BLaER1 (cell line): ENCODE results near the gene IFITM2.

Experiments
- H3K27ac ChIP-seq: shearing (Covaris generic); formaldehyde crosslinking; 2 replicates; pipeline ENCODE4 v1.8.1; 2022
- H3K27me3 ChIP-seq: shearing (Covaris generic); formaldehyde crosslinking; 2 replicates; pipeline ENCODE4 v1.8.1; 2022
- H3K36me3 ChIP-seq: shearing (Covaris generic); formaldehyde crosslinking; 2 replicates; pipeline ENCODE4 v1.8.1; 2022
- H3K4me1 ChIP-seq: shearing (Covaris generic); formaldehyde crosslinking; 2 replicates; pipeline ENCODE4 v1.8.1; 2022
- H3K4me2 ChIP-seq: shearing (Covaris generic); formaldehyde crosslinking; 2 replicates; pipeline ENCODE4 v1.8.1; 2022
- H3K4me3 ChIP-seq: shearing (Covaris generic); formaldehyde crosslinking; 2 replicates; pipeline ENCODE4 v1.8.1; 2022
- H3K9ac ChIP-seq: shearing (Covaris generic); formaldehyde crosslinking; 2 replicates; pipeline ENCODE4 v1.8.1; 2022
- H3K9me3 ChIP-seq: shearing (Covaris generic); formaldehyde crosslinking; 2 replicates; pipeline ENCODE4 v1.8.1; 2022
- H4K20me1 ChIP-seq: shearing (Covaris generic); formaldehyde crosslinking; 2 replicates; pipeline ENCODE4 v1.8.1; 2022
- Cebpa-rat ChIP-seq: shearing (Covaris generic); IDR thresholded peaks from 2 replicates; pipeline ENCODE4 v1.8.1; 2022

The IFITM2 gene

DNA sequence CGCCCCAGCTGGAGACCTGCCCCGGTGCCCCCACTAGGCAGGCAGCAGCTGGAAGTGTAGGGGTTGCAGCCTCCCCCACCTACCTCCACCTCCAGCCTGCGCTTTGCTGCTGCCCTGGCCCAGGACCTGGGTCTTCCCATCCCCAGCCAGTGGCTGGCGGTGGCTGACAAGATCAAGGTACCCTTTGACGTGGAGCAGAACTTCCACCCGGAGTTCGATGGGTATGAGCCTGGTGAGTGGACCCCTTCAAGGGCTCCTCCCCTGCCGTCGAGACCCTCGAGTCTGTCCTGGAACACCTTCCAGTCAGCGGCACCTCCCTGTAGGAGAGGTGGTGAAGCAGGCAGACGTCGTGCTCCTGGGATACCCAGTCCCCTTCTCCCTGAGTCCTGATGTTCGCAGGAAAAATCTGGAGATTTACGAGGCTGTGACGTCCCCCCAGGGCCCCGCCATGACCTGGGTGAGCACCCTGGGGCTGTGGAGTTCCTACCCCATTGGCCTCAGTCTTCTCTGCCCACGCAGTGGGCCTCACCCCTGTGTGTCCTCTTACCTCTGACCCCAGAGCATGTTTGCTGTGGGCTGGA, 14.3 kb upstream of the IFITM2 start:
- H4K20me1 ChIP-seq = peaks cover 5% of the 10 kb centered on the region; the same call in 1 of the 2 replicates
- H3K27me3 ChIP-seq = peaks cover 5% of the 10 kb centered on the region
- TF ChIP-seq Cebpa-rat = no peak
- H3K36me3 ChIP-seq = peaks cover 56% of the 10 kb centered on the region
- H3K9ac ChIP-seq = no peak overlapping the region
- H3K4me3 ChIP-seq = no peak overlapping the region
- no peak overlapping the region for H3K27ac ChIP-seq
- peaks cover 59% of the 10 kb centered on the region for H3K4me1 ChIP-seq
- no peaks in the 10 kb centered on the region for H3K9me3 ChIP-seq
- no peak overlapping the region for H3K4me2 ChIP-seq

DNA sequence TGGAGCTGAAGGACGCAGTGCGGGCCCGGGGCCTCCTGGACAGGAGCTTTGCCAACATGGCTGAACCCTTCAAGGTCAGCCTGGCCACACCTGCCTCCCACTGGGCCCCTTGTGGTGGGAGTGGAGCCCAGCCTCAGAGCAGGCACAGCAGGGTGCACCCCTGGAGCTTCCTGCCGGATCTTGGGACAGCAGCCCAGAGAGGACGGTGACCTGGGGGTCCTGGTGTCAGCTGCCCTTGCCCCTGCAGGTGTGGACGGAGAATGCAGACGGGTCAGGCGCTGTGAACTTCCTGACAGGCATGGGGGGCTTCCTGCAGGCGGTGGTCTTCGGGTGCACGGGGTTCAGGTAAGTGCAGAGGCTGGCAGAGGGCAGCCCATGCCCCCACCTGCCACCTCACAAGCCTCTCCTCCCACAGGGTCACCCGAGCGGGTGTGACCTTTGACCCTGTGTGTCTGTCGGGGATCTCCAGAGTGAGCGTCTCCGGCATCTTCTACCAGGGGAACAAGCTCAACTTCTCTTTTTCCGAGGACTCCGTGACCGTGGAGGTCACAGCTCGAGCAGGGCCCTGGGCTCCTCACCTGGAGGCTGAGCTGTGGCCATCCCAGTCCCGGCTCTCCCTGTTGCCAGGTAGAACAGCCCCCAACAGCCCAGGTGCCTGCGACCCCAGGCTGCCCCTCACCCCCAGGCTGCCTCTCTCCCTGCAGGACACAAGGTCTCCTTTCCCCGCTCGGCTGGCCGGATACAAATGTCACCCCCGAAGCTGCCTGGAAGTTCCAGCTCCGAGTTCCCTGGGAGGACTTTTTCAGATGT, 13.6 kb upstream of the IFITM2 start:
- Histone ChIP-seq H3K27ac (no peak overlapping the region), H3K27me3 (no peaks in the 10 kb centered on the region), H3K36me3 (peaks cover 56% of the 10 kb centered on the region), H3K9me3 (no peaks in the 10 kb centered on the region), H3K4me3 (no peak overlapping the region), H3K9ac (no peak overlapping the region), H3K4me2 (no peak overlapping the region), H4K20me1 (peaks cover 5% of the 10 kb centered on the region; the same call in 1 of the 2 replicates), H3K4me1 (peaks cover 64% of the 10 kb centered on the region)
- no peak for TF ChIP-seq Cebpa-rat

- Histone ChIP-seq H3K27me3 (no peaks in the 10 kb centered on the region), H3K4me2 (no peak overlapping the region), H4K20me1 (peaks cover 5% of the 10 kb centered on the region; the same call in 1 of the 2 replicates), H3K36me3 (peaks cover 56% of the 10 kb centered on the region), H3K9ac (no peak overlapping the region), H3K4me1 (peaks cover 61% of the 10 kb centered on the region), H3K4me3 (no peak overlapping the region), H3K27ac (no peak overlapping the region), H3K9me3 (no peaks in the 10 kb centered on the region)
- no peak for TF ChIP-seq Cebpa-rat
Measured at GRCh38 chr11:294780-295179, 12.8 kb upstream of the IFITM2 start.

GRCh38 chr11:295351-296170, 12.1 kb upstream of the IFITM2 start:
- H3K9ac ChIP-seq = no peak overlapping the region
- no peak overlapping the region for H3K27ac ChIP-seq
- H3K9me3 ChIP-seq = no peaks in the 10 kb centered on the region
- peaks cover 54% of the 10 kb centered on the region for H3K36me3 ChIP-seq
- peaks cover 5% of the 10 kb centered on the region; the same call in 1 of the 2 replicates for H4K20me1 ChIP-seq
- peaks cover 61% of the 10 kb centered on the region for H3K4me1 ChIP-seq
- H3K4me2 ChIP-seq = no peak overlapping the region
- H3K4me3 ChIP-seq = no peak overlapping the region
- no peak for TF ChIP-seq Cebpa-rat
- H3K27me3 ChIP-seq = no peaks in the 10 kb centered on the region

DNA sequence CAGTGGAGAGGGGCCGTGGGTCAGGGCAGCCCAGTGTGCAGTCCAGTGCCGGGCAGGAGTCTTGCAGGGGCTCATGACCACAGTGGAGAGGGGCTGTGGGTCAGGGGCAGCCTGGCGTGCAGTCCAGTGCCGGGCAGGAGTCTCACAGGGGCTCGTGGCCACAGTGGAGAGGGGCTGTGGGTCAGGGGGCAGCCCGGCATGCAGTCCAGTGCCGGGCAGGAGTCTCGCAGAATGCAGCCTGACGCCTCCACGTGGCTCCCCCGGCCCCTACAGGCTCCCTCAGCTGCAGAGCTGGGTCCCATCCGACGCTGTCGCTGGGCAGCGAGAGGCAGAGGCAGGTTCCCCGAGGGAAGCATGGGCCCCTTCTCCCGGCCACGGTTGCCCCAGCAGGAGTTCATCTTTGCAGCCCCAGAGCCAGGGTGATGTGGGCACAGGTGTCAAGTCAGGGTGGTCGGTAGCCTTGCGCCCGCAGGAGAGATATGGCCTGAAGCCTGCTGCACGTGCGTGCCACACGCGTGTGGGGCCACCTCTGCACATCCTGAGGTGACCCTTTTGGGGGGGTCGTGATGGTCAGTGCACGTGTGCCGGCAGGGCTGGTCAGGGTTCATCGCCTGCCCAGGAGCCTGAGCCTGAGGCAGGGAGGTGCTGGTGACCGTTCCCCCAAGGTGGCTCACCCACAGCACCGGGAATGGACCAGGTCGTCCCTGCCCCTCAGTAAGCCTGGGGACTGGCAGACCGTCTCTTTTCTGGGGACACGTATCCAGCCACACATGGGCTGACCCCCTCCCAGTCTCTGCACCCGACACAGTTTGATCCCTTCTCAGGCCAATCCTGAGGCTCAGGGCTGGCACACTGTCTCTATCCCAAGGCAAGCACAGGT, 11.2 kb upstream of the IFITM2 start:
- H3K9me3 ChIP-seq = no peaks in the 10 kb centered on the region
- no peak for TF ChIP-seq Cebpa-rat
- peak overlapping the region; percentile 79 for H3K27ac ChIP-seq
- no peaks in the 10 kb centered on the region; the same call in 1 of the 2 replicates for H4K20me1 ChIP-seq
- peaks cover 46% of the 10 kb centered on the region for H3K36me3 ChIP-seq
- H3K27me3 ChIP-seq = no peaks in the 10 kb centered on the region
- H3K9ac ChIP-seq = peak overlapping the region; percentile 45; the same call in 1 of the 2 replicates
- H3K4me2 ChIP-seq = peak overlapping the region; percentile 92
- peaks cover 53% of the 10 kb centered on the region for H3K4me1 ChIP-seq
- no peak overlapping the region for H3K4me3 ChIP-seq

DNA sequence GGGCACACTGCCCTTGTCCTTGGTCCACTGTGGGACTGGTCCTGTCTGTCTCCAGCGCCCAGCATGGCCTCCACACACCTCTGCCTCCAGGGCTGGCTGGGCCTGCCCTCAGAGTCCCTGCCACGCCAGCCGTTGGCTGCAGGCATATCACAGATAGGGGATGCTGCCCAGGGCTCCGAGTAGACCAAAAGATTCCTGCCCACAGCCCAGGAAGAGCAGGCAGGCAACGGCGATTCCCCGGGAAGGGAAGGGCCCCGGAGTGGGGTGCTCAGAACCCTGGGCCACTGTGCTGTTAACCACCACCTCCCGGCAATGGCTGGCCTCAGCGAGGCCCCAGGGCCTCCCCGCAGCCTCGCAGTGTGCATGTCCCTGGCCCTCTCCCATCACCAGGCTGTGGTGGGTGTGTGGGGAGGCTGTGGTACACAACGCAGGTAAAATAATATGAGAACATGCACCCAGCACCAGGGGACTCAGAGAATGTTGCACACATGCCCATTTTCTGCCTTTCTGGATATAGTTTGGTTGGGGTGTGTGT, 10.5 kb upstream of the IFITM2 start:
- no peak overlapping the region for H3K4me3 ChIP-seq
- peaks cover 39% of the 10 kb centered on the region for H3K36me3 ChIP-seq
- peak overlapping the region; percentile 79 for H3K27ac ChIP-seq
- no peaks in the 10 kb centered on the region for H3K9me3 ChIP-seq
- H3K27me3 ChIP-seq = no peaks in the 10 kb centered on the region
- no peak for TF ChIP-seq Cebpa-rat
- H3K4me1 ChIP-seq = peaks cover 47% of the 10 kb centered on the region
- no peaks in the 10 kb centered on the region; the same call in 1 of the 2 replicates for H4K20me1 ChIP-seq
- H3K4me2 ChIP-seq = peak overlapping the region; percentile 92
- peak overlapping the region; percentile 45; the same call in 1 of the 2 replicates for H3K9ac ChIP-seq

DNA sequence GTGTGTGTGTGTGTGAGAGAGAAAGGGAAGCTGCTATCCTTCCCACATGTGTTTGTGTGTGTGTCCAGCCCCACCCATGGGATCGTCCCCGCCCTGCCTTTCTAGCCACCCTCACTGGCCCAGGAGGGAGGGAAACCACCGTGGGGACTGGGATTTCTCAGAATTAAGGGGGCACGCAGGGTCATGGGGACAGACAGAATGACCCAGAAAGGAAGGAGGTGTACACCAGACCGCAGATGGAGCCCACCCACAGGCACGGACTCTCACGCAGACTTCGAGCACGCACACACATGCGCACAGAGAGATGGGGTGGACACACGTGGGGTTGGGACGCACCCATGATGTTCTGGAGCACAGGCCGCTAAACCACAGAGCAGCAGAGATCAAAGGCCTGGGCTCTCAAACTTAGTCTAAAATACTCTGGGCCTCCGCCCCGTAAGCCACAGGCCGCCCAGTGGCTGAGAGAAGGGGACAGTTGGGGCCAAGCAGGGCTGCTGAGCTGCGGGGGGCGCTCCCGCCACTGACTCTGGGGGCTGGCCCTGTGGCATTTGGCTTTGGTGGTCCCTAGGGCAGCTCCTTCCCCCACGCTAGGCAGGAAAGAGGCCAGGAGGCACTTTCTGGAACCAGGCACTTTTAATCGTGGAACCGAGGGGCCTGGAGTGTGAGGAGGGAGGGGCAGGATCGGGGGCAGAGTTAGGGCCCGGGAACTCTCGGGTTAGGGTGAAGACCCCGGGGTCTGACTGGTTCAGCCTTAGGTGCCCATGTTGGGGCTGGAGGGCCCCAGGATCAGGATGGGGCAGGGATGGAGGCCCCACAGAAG, 9.8 kb upstream of the IFITM2 start:
- no peaks in the 10 kb centered on the region for H3K9me3 ChIP-seq
- peak overlapping the region; percentile 29; the same call in 1 of the 2 replicates for H3K4me3 ChIP-seq
- H3K4me2 ChIP-seq = peak overlapping the region; percentile 92
- no peak for TF ChIP-seq Cebpa-rat
- peak overlapping the region; percentile 79 for H3K27ac ChIP-seq
- H3K27me3 ChIP-seq = no peaks in the 10 kb centered on the region
- no peaks in the 10 kb centered on the region for H4K20me1 ChIP-seq
- peaks cover 44% of the 10 kb centered on the region for H3K4me1 ChIP-seq
- peak overlapping the region; percentile 70 for H3K9ac ChIP-seq
- peaks cover 32% of the 10 kb centered on the region for H3K36me3 ChIP-seq

DNA sequence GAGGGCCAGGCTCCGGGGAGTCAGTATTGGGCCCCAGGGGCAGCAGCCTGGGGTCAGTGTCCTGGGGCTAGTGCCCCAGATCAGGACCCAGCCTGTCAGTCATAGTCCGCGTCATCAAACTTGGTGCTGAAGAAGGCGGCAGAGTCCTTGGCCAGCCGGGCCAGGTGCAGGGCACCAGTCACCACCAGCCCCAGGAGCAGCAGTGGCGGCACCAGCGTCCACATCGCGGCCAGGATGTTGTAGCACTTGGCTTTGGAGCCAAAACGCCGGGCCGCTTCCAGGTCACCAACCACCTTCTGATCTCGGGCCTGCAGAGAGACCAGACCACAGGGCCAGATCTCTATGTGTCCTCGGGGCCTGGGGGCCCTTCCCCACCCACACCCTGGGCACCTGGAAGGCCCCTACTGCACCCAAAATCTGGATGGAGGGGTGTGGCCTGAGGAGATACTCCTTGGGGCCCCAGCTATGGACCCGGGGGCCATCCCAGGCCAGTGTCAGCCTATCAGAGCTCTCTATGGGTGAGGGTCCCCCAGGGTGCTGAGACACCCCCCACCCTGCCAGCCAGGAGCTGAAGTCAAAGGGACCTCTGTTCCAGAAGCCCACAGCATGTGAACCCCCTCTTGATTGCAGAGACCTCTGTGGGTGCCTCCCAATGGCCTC, 9.1 kb upstream of the IFITM2 start:
- peak overlapping the region; percentile 92 for H3K4me2 ChIP-seq
- no peaks in the 10 kb centered on the region for H4K20me1 ChIP-seq
- H3K4me1 ChIP-seq = peaks cover 51% of the 10 kb centered on the region
- H3K4me3 ChIP-seq = peak overlapping the region; percentile 29; the same call in 1 of the 2 replicates
- H3K9me3 ChIP-seq = no peaks in the 10 kb centered on the region
- H3K27me3 ChIP-seq = no peaks in the 10 kb centered on the region
- TF ChIP-seq Cebpa-rat = no peak
- peak overlapping the region; percentile 70 for H3K9ac ChIP-seq
- peak overlapping the region; percentile 79 for H3K27ac ChIP-seq
- H3K36me3 ChIP-seq = peaks cover 26% of the 10 kb centered on the region
